Midbrain (tissue), 1 donor: ENCODE data around the gene NSG2.
A peak's percentile ranks its signal among the peaks of the same experiment; 100 is the strongest.
"Not testable (repeated sequence)": the region's sequence is repeated elsewhere in the genome, so short reads cannot be mapped to it uniquely, and the experiment has no call there.

ENCODE experiments used
- DNase-seq: peaks from one replicate; lab custom pipeline; 2025; lab: John Stamatoyannopoulos, UW

NSG2 gene

DNA sequence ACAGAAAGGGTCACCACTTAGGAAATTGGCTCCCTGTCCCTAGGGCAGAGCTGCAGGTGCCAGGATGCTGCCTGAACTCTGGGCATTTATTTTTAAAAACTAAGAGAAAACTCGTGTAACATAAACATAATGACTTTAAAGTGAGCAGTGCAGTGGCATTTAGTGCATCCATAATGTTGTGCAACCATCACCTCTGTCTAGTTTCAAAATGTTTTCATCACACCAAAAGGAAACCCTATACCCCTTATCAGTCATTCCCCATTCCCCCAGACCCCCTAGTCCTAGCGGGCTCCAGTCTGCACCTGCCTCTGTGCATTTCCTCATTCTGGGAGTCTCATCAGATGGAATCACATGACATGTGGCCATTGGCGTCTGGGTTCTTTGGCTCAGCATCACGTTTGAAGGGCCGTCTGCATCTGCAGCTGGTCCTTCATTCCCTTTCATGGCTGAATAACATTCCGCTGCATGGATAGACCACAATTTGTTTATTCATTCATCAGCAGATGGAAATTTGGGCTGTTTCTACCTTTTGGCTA, 55.8 kb downstream of the NSG2 start:
- no peak for DNase-seq

DNA sequence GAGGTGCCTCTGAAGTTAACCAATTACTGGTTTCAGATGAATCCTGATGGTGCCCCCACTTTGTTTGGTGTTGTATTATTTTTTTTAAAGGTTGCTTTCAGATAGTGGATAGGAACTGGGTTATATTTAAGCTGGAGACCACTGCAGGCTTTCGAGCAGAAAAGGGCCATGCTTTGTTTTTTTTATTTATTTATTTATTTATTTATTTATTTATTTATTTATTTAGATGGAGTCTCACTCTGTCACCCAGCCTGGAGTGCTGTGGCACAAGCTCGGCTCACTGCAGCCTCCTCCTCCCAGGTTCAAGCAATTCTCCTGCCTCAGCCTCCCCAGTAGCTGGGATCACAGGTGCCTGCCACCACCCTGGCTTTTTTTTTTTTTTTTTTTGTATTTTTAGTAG, 57.1 kb downstream of the NSG2 start:
- DNase-seq = not testable (repeated sequence)

DNA sequence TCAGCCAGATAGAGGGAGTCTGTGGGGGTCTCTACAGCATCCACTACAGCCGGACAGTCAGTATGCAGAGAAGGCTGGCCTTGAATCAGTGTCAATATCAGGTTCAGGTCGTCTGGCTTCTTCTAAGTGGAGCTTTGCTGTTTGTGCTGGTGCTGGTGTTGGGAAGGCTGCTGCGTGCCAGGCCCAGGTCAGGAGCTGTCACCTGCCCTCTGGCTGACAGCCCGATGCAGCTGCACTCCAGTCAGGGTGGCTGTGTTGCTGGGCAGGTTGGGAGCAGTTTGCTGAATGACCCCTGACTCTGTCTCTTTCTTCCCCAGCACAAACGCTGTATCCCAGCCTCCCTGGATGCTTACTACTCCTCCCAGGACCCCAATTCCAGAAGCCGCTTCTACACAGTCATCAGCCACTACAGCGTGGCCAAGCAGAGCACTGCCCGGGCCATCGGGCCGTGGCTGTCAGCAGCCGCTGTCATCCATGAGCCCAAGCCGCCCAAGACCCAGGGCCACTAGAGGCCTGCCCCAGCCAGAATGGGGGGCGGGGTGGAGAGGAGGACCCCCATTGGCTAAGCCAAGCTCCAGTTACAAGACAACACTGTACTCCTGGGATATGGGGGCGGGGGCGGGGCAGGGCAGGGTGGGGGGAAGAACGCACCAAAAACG, 61.6 kb downstream of the NSG2 start:
- DNase-seq = no peak

DNA sequence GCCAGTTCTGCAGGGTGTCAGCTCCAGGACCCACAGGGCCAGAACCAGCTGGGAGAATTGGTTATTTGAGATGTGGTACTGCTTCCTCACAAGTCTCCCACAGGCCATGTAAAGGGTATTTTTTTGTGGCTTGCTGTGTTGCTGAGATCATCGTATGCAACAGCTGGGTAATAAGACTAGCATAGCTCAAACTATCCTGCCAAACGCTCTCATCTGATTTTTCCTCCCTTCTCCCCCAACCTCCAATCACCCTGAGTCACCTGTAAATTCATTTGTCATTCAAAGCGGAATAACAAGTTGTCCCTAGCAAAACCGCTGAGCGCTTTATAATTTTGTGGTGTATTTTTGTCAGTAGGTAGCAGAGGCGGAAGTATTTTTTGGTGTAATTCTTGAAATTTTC, 63.2 kb downstream of the NSG2 start:
- DNase-seq = no peak

DNA sequence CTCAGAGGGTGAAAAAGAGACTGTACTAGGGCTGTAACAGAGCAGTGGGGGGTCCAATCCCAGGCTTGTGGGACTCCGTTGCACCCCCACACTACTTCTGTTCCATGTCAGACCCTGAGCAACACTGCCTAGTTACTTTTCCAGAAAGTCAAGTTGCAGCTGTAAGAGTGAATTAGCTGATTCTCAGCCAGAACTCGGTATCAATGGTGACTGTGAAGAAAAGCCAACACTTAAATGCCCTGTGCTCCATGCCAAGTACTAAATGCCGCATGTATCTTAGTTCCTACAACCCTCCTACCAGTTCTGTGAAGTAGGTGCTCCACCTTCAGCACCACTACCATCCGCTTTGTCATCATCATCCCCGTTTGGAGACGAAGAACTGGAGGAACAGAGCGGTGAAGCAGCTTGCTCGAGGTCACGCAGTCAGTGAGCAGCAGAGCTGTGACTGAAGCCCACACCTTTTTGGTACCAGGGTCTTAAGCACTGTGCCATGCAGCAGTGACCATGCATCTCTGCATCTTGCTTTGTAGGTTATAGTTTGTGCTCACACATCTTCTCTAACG, 64.3 kb downstream of the NSG2 start:
- DNase-seq = no peak

DNA sequence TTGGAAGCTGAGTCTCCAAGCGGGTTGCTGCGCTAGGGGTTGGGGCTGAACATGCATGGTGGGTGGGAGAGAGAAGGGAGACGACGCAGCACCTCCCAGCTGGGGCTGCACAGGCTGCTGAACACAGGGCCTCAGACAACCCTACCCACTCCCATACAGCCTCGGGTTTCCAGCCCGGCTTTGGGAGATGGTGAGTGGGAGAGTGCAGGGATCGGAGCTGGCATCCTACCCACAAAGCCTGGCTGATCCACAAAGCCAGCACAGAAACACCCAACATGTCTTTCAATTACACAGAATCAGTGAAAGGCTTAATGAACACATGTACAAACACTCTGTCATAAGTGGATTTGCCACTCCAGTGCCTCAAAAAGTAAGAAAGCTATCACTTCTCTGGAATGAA, 64.8 kb downstream of the NSG2 start:
- DNase-seq = no peak

DNA sequence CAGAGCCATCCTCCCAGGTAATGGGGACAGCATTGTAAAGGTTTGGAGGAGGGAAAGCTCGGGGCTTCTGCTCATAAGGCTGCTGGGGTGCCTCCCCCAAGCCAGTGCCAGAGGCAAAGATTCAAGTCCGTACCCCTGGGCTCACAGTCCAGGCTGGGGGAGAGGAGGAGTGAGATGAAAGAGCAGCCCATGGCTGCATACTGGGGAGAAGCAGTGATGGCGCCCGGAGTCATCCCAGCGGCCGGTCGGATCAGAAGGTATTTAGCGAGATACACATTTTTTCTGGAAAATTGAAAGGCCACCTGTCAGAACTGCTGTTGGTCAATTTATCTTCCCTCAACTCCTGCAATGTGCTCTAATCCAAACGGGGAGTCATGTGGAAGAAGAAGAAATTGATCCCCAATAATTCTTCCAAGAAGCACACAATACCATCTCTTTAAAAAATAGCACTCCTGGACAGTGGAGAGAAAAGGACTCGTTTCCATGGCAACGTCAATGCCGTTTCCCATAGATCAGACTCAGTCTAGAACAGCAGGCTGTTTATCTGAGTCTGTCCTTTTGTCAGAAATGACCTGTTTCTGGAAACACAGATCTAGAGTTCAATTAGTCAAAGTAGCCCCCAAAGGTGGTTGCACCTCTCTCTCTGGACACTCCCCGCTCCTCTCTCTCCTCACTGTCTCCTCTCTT, 65.9 kb downstream of the NSG2 start:
- DNase-seq = peak; percentile 11

DNA sequence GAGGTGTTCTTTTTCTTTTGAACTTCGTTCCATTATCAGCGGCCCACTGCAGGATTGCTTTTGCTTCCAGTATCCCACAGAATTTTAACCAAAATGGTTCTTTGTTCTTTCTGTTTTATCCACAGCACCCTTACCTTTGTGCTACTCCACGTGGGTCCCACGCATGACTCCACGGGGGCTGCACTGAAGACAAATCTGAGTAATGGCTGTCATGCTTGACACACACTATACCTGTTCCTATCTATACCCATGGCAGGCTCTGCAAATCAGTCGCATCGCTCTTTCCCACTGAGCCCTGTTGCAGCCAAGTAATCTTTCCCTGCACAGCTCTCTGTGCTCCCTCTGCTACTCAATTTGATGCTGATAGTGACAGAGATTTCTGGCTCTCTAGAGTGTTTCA, 69.7 kb downstream of the NSG2 start:
- DNase-seq = no peak

DNA sequence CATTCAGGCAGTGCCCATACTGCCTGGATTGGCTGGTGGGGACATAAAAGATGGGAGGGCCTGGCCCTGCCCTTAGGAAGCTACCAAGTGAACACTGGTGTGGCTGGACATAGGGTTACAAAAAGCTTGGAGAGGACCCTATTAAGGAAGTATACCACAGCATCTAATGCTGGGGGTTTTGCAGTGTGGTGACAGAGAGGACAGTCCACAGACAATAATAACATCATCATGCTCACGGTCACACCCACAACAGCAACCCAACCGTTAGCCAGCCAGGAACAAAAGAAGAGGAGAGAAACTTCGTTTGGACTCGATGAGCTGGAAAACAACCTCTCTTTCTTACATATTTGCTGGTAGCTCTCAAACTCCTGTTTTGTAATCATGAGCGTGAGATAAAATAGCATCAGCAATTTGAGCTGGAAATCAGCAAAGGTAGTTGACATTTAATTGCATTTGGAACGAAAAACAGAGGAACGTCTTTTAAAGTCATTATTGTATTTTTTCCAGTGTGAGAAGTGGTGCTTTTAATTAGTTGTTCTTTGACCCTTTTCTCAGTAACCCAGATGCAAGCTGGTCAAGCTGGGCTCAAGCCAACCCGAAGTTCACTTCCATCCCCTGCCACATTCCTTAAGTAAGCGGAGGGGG, 73.4 kb downstream of the NSG2 start:
- DNase-seq = no peak

DNA sequence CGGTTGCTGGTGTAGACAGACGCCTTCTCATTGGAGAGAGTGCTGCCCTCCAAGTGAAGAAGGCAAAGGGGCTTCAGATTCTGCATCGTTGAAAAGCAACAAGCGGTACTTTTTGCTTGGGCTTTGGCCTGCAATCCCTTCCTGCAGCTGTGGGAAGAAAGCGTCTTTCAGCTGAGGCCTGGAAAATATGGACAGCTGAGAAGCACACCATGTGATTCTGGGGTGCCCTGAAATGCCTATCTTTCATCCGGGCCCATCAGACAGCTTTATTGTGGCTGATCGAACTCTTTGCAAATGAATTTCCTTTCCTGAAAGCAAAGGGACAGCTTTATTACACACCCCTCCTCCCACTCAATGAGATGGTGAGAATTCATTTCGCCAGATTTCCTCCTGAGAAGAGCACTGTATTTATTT, 74.0 kb downstream of the NSG2 start:
- peak; percentile 47 for DNase-seq

DNA sequence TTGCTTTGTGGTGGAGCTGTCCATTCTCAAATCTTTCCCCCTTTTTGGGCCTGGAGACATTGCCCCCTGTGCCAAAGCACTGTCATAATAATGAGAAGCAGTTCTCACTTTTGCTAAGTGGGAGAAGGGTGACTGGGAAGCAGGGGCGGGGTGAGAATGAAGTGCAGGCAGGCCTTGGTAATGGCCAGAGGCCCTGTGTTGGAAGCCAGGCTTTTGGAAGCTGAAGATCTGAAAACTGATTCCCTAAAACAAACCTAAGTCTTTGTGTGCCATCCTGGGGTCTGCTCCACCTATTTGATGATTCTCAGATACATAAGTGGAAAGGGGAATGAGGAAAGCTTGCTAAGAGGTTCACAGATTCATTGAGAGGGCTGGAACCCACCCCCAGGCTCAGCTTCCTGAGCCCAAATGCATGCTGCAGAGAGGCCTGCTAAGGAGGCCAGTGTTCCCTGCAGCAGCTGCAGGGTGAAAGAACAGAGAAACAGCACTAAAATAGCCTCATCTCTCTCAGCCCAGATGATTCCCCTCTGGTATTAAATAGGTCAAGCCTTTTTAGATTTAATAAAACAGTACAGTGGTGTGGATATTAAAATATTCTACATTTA, 75.0 kb downstream of the NSG2 start:
- no peak for DNase-seq

DNA sequence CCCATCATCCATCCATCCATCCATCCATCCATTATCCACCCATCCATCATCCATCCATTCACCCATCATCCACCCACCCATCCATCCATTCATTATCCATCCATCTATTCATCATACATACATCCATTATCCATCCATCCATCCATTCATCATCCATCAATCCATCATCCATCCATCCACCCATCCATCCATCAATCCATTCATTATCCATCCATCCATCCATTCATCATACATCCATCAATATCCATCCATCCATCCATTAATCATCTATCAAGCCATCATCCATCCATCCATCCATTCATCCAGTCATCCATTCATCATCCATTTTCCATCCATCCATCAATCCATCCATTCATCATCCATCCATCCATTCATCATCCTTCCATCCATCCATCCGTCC, 89.0 kb downstream of the NSG2 start:
- no peak for DNase-seq

DNA sequence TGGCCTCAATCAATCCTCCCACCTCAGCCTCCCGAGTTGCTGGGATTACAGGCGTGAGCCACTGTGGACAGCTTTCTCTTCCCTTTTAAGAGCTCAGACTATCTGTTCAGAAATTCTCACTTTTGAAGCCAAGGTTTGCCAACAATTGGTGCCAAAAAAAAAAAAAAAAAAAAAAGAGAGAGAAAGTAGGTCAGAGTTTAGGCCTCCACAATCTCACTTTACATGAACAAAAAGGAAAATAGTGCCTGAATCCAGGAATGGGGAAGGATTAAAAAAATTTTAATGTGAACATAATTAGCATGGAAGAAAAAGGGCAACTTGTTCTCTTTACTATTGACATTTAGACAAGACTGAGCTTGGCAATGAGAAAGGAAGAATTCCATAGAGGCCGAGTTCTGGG, 94.1 kb downstream of the NSG2 start:
- DNase-seq = no peak

DNA sequence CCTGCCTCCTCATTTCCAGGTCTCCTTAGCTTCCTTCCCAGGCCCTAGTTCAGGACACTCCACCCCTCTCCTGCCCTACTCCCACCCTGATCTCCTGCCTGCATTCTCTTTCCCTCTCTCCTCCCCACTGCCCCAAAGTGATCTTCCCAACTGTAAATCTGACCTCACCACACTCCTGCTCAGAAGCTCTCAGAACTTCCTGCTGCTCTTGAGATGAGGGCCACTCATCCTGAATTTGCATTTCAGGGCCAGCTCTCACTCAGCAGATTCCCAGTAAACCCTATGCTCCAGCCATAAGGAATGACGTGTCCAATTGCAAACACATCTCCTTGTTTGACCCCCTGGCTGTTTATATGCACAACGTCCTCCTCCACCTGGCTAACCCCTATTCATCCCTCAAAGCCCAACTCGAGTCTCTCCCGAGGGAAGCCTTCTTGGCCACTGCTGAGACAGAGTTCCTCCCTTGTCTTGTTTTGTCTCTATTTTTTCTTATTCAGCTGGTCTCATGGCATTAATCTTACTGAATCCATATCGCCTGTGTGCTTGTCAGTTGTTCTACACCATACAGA, 95.0 kb downstream of the NSG2 start:
- DNase-seq = no peak

DNA sequence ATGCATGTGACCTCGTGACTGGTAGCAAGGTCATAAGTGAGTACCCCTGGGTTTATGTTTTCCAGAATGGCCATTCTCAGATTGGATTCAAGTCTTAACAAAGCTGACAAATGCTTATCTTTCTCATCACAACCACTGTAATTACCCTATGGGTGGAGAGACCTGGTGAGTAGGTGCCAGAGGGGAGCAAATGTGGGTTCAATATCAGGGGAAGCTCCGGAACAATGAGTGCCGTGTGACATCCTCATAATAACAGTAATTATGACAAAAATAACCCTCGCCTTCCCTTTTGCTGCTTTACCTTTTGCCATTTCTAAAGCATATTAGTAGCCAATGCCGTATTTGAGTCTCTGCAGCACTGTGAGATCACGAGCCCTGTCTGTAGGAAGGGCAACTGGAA, 95.9 kb downstream of the NSG2 start:
- DNase-seq = no peak

DNA sequence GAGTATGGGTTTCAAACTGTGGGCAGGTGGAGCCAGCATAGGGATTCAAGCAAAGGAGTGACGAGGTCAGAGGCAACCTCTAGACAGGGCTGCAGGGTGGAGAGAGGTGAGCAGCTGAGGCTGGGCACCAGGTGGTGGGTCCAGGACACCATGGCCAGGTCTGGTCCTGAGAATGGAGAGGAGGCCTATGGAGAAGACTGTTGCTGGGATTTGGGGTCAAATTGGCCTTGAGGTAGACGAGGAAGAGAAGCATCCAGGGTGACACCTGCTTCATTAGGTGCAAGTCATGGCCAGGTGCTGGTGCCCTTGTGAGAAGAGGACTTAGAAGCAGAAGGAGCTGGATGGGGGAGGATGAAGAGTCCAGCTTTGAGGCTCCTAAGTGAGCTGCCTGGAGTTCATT, 99.6 kb downstream of the NSG2 start:
- DNase-seq = no peak

DNA sequence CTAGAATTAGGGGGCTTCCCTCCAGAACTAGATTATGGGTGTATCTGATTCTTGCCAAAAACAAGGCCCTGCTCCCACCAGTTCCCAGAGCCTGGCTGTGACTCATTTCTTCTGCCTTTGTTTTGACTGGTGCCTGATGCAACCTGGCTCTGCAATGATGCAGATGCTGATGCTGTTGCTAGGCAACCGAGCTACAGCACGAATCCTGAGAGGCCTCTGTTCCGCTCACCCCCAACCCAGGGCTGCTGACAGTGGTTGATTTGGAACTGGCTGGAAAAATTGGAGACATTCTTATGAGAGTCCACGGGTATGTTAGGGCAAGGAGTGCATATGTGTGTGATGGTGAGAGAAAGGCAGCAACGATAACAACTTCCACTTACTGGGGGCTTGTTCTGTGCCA, 100.3 kb downstream of the NSG2 start:
- DNase-seq = peak; percentile 64

DNA sequence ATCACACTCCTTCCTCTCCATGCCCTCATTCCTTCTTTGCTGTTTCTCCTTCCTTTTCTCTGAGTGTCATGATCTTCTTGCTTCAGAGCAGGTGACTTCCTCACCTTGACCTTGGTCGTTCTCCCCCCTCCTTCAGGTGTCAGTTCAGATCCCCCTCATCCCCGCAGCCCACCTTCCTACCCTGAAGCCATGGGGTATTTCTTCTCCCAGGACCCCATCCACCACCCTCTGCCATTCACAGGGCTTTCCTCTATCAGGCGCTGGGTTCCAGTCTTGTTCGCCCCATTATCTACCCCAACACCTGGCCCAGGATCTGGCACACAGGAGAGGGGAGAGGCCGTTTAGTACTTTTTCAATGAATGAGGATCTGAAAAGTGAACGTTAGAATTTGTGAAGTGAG, 101.0 kb downstream of the NSG2 start:
- DNase-seq = no peak

DNA sequence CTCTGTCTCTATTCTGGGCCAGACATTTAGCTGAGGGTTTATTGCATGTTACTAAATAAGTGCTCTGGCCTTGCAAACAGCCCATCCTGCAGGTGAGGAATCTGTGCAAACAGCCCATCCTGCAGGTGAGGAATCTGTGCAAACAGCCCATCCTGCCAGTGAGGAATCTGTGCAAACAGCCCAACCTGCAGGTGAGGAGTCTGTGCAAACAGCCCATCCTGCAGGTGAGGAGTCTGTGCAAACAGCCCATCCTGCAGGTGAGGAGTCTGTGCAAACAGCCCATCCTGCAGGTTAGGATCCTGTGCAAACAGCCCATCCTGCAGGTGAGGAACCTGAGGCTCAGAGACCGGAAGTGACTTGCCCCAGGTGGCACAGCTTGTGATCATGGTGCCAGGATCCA, 101.5 kb downstream of the NSG2 start:
- not testable (repeated sequence) for DNase-seq

DNA sequence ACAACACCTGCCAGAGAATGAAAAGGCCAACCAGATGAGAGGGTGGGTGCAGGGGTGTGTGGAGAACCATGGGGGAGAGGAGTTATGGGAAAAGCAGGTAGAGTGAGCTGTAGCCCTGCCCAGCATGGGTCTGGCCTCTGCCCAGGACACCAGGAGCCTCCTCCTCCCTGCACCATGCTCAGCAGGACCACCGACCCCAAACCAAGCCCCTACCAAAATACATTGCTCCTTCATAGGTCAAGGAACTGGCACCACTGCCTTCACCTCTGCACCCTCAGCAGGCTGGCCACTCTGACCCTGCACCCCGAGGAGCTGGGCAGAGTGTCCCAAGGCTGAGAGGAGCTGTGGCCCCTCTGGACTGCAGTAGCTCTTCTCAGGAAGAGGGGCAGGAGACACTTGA, 102.0 kb downstream of the NSG2 start:
- no peak for DNase-seq

DNA sequence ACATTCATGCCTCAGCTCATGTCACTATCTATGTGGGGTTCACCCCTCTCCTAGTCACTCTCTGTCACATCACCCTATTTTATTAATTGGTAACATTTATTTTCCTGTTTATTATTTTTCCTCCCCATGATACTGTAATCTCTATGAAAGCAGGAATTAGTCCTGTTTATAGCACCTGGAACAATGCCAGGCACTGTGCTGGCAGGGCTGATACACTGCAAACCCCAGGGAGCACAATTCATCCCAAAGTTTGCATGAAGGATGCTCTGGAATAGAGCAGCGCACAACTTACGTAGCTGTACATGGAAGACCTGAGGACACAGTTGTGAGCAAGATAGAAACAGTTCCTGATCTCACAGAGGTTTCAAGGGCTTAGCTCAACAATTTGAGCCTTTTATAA, 103.2 kb downstream of the NSG2 start:
- no peak for DNase-seq

DNA sequence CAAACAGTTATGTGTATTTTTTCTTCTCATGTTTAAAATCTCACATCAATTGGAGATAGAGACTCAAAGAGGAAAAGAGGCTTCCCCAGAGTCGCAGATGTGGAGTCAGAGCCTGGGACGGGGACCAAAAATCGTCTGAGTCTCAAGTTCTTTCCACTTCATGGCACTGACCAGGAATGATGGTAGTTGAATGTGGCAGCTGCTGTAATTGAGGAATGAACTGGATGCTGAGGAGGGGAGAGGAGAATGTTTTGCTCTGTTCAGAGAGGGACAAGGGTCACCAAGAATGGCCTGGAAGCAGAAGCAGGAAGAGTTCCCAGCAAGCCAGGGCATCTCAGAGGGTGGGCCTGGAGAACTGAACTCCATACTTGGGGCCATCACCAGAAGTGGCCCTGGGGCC, 103.9 kb downstream of the NSG2 start:
- no peak for DNase-seq
